H1 (cell line): Measurements from ENCODE around the gene SIX3. TPM values are rescaled to one million over a fixed set of nuclear protein-coding genes. Genes with fewer than 3 reads are reported as not detected.

Experiments used
- CTCF ChIA-PET: fragments of 300-600 bp; sonication (Branson Sonifier 250); formaldehyde crosslinking; loops from one replicate; lab custom pipeline; 2021; ENCODE audit not compliant: partially characterized antibody; lab: Charles Lee
- POLR2A ChIA-PET: fragments of 300-600 bp; sonication (Branson Sonifier 250); formaldehyde crosslinking; loops from one replicate; lab custom pipeline; 2021; ENCODE audit warnings: inconsistent platforms; ENCODE audit not compliant: partially characterized antibody; lab: Charles Lee
- DNase-seq, 2 experiments: peaks; one replicate each; pipeline versions ENCODE4 v3.0.0 to v3.0.0-alpha.2; 2010 to 2022; ENCODE audit warnings: low spot score in 2 of 2, low read depth in 1 of 2, mixed read lengths in 1 of 2
- FAIRE-seq: peaks from 2 replicates; lab custom pipeline; 2011; peaks lifted over from hg19 to GRCh38; lab: Jason Lieb, UNC
- H2AFZ ChIP-seq: 2 replicates; pipeline ENCODE4 v1.8.1; 2012; ENCODE audit warnings: low read length, inconsistent platforms
- H2AK5ac ChIP-seq: 2 replicates; pipeline ENCODE4 v1.6.1; 2013; ENCODE audit warnings: low read depth, low read length
- H2BK120ac ChIP-seq: replicated peaks from 2 replicates; pipeline ENCODE3; 2013; ENCODE audit warnings: low read depth, low read length, inconsistent platforms
- H2BK12ac ChIP-seq: 2 replicates; pipeline ENCODE4 v1.6.1; 2013; ENCODE audit warnings: low read depth, low read length
- H2BK15ac ChIP-seq: 2 replicates; pipeline ENCODE4 v1.6.1; 2013; ENCODE audit warnings: low read length
- H2BK20ac ChIP-seq: 2 replicates; pipeline ENCODE4 v1.6.1; 2013; ENCODE audit warnings: low read length
- H2BK5ac ChIP-seq: 2 replicates; pipeline ENCODE4 v1.6.1; 2013; ENCODE audit warnings: low read depth, low read length
- H3K14ac ChIP-seq: 2 replicates; pipeline ENCODE4 v1.6.1; 2013; ENCODE audit warnings: inconsistent platforms; ENCODE audit not compliant: insufficient read length
- H3K18ac ChIP-seq: 2 replicates; pipeline ENCODE4 v1.6.1; 2013; ENCODE audit warnings: low read length; ENCODE audit errors: extremely low read depth
- H3K23ac ChIP-seq: 2 replicates; pipeline ENCODE4 v1.6.1; 2013; ENCODE audit warnings: inconsistent platforms; ENCODE audit not compliant: insufficient read length
- H3K23me2 ChIP-seq: 2 replicates; pipeline ENCODE4 v1.6.1; 2013; ENCODE audit warnings: low read depth, low read length
- H3K27ac ChIP-seq: 2 replicates; pipeline ENCODE4 v1.6.1; 2011; ENCODE audit warnings: low read depth, low read length, inconsistent platforms
- H3K27me3 ChIP-seq, 4 experiments: replicated peaks in 1 of 4; 1 replicate in 1 of 4; 2 replicates in 3 of 4; pipeline versions ENCODE4 v1.6.1 to v1.8.1; 2011 to 2013; ENCODE audit warnings: low read length in 3 of 4, mild to moderate bottlenecking in 3 of 4, inconsistent platforms in 2 of 4, mixed read lengths in 2 of 4, moderate library complexity in 1 of 4; ENCODE audit not compliant: control insufficient read depth in 3 of 4, insufficient read depth in 3 of 4; ENCODE audit errors: extremely low read depth in 1 of 4
- H3K36me3 ChIP-seq, 4 experiments: 2 replicates each; pipeline versions ENCODE4 v1.6.1 to v1.8.1; 2011 to 2013; ENCODE audit warnings: mild to moderate bottlenecking in 4 of 4, low read length in 3 of 4, moderate library complexity in 2 of 4, control low read depth in 1 of 4, inconsistent platforms in 1 of 4; ENCODE audit not compliant: insufficient read depth in 4 of 4, control insufficient read depth in 2 of 4
- H3K4ac ChIP-seq: replicated peaks from 2 replicates; pipeline ENCODE3; 2013; ENCODE audit warnings: low read length, low read depth, mixed read lengths, inconsistent platforms; ENCODE audit not compliant: insufficient read length
- H3K4me1 ChIP-seq, 4 experiments: replicated peaks in 1 of 4; 1 replicate in 1 of 4; 2 replicates in 3 of 4; pipeline versions ENCODE4 v1.6.1 to v1.8.1; 2011 to 2013; ENCODE audit warnings: low read length in 3 of 4, inconsistent platforms in 2 of 4, mixed read lengths in 1 of 4; ENCODE audit not compliant: insufficient read depth in 4 of 4, control insufficient read depth in 3 of 4
- H3K4me2 ChIP-seq, 2 experiments: 2 replicates each; pipeline versions ENCODE4 v1.6.1 to v1.8.1; 2011 to 2013; ENCODE audit warnings: low read depth in 2 of 2, low read length in 2 of 2, control low read depth in 1 of 2, inconsistent platforms in 1 of 2, mild to moderate bottlenecking in 1 of 2; ENCODE audit not compliant: insufficient read depth in 1 of 2
- H3K4me3 ChIP-seq, 4 experiments: fragments of 200-600, 300-600 bp in 1 of 4; sonication (generic), shearing (Covaris generic), sonication (Bioruptor Twin) in 1 of 4; 2 replicates each; pipeline versions ENCODE4 v1.5.1 to v1.8.1; 2011 to 2016; ENCODE audit warnings: low read length in 4 of 4, low read depth in 3 of 4, control low read depth in 2 of 4, inconsistent platforms in 2 of 4, mild to moderate bottlenecking in 2 of 4, mixed read lengths in 1 of 4, moderate library complexity in 1 of 4; ENCODE audit not compliant: insufficient read depth in 2 of 4; ENCODE audit errors: extremely low read depth in 1 of 4
- H3K56ac ChIP-seq: replicated peaks from 2 replicates; pipeline ENCODE3; 2013; ENCODE audit warnings: low read depth, mild to moderate bottlenecking, mixed read lengths, low read length, inconsistent platforms; ENCODE audit not compliant: insufficient read length
- H3K79me1 ChIP-seq: 2 replicates; pipeline ENCODE4 v1.6.1; 2013; ENCODE audit warnings: low read depth, low read length, control low read depth
- H3K79me2 ChIP-seq, 2 experiments: 2 replicates each; pipeline versions ENCODE4 v1.6.1 to v1.8.1; 2012 to 2013; ENCODE audit warnings: low read length in 2 of 2, mild to moderate bottlenecking in 2 of 2, inconsistent platforms in 1 of 2; ENCODE audit not compliant: insufficient read depth in 2 of 2, control insufficient read depth in 1 of 2
- H3K9ac ChIP-seq, 4 experiments: replicated peaks in 1 of 4; 1 replicate in 1 of 4; 2 replicates in 3 of 4; pipeline versions ENCODE4 v1.6.1 to v1.8.1; 2011 to 2013; ENCODE audit warnings: low read depth in 3 of 4, low read length in 3 of 4, control low read depth in 2 of 4, mild to moderate bottlenecking in 2 of 4, moderate library complexity in 2 of 4, inconsistent platforms in 1 of 4; ENCODE audit errors: extremely low read depth in 1 of 4
- H3K9me3 ChIP-seq, 2 experiments: 2 replicates each; pipeline versions ENCODE4 v1.6.1 to v1.8.1; 2012 to 2013; ENCODE audit warnings: mild to moderate bottlenecking in 2 of 2, moderate library complexity in 2 of 2, control low read depth in 1 of 2, inconsistent platforms in 1 of 2, low read depth in 1 of 2, low read length in 1 of 2, mixed read lengths in 1 of 2; ENCODE audit not compliant: insufficient read depth in 2 of 2
- H4K20me1 ChIP-seq, 2 experiments: replicated peaks in 1 of 2; 2 replicates each; pipeline versions ENCODE3 to v1.8.1; 2011 to 2013; ENCODE audit warnings: inconsistent platforms in 2 of 2, low read length in 2 of 2, mild to moderate bottlenecking in 1 of 2; ENCODE audit not compliant: insufficient read depth in 2 of 2, control insufficient read depth in 1 of 2
- H4K5ac ChIP-seq: 2 replicates; pipeline ENCODE4 v1.6.1; 2013; ENCODE audit warnings: low read length, low read depth, mixed read lengths, inconsistent platforms; ENCODE audit not compliant: insufficient read length
- H4K8ac ChIP-seq: 2 replicates; pipeline ENCODE4 v1.8.0; 2013; ENCODE audit warnings: mild to moderate bottlenecking, moderate library complexity, low read length, inconsistent platforms; ENCODE audit not compliant: insufficient read depth; ENCODE audit errors: extremely low read depth
- H4K91ac ChIP-seq: replicated peaks from 2 replicates; pipeline ENCODE3; 2013; ENCODE audit warnings: low read length, mixed read lengths, inconsistent platforms; ENCODE audit not compliant: insufficient read length
- ASH2L ChIP-seq: fragments of 200-600, 300-600 bp; sonication (generic); IDR thresholded peaks from one replicate; pipeline ENCODE4 v1.7.1; 2017; ENCODE audit warnings: low read length
- BACH1 ChIP-seq: IDR thresholded peaks from 2 replicates; pipeline ENCODE4 v1.6.1; 2012; ENCODE audit warnings: low read length, improper control_type of control experiment
- CBX8 ChIP-seq: fragments of 300-800, 300-1000 bp; sonication (generic); IDR thresholded peaks from 2 replicates; pipeline ENCODE4 v1.7.1; 2016; ENCODE audit warnings: low read depth, low read length, borderline replicate concordance
- CREB1 ChIP-seq: IDR thresholded peaks from 2 replicates; pipeline ENCODE4 v1.6.1; 2012; ENCODE audit warnings: inconsistent platforms
- EP300 ChIP-seq, 2 experiments: IDR thresholded peaks; 1 replicate in 1 of 2; 2 replicates in 1 of 2; pipeline ENCODE4 v1.6.1; 2011 to 2012; ENCODE audit warnings: low read depth in 2 of 2, low read length in 2 of 2, mild to moderate bottlenecking in 2 of 2, borderline replicate concordance in 1 of 2, inconsistent platforms in 1 of 2, moderate library complexity in 1 of 2
- RFX5 ChIP-seq: IDR thresholded peaks from 2 replicates; pipeline ENCODE4 v1.6.1; 2011; ENCODE audit warnings: low read depth, low read length, improper control_type of control experiment, borderline replicate concordance
- RNF2 ChIP-seq: fragments of 200-900, 300-1000 bp; sonication (generic); IDR thresholded peaks from 2 replicates; pipeline ENCODE4 v1.7.1; 2016; ENCODE audit warnings: borderline replicate concordance, low read depth, mild to moderate bottlenecking, antibody characterized with exemption, low read length; ENCODE audit not compliant: poor library complexity, severe bottlenecking; ENCODE audit errors: missing control alignments
- SUZ12 ChIP-seq: fragments of 200-600 bp; sonication (generic); IDR thresholded peaks from 2 replicates; pipeline ENCODE4 v1.6.1; 2012; ENCODE audit warnings: mild to moderate bottlenecking, inconsistent platforms, low read length, moderate library complexity, mixed read lengths
- WGBS, 2 experiments: shearing (Covaris generic) in 1 of 2; methylation state at CpG; one replicate each; pipeline versions ENCODE4 v1.1.6 to v1.1.7; 2013 to 2015; ENCODE audit warnings: low lambda C conversion rate in 2 of 2, mixed read lengths in 2 of 2, inconsistent platforms in 1 of 2, low coverage in 1 of 2, missing lambda C conversion rate in 1 of 2; ENCODE audit not compliant: insufficient replicate concordance in 2 of 2, insufficient coverage in 1 of 2, insufficient read length in 1 of 2; ENCODE audit errors: extremely low coverage in 1 of 2, missing lambda C conversion rate in 1 of 2; 5-methylcytosine and 5-hydroxymethylcytosine counted together
- polyA plus RNA-seq, 7 experiments: library from polyadenylated mRNA; depleted of rRNA in 3 of 7; stranded (reverse) in 5 of 7; unstranded in 2 of 7; fragments of >200 nt in 5 of 7; fragments of 200-250 nt in 2 of 7; gene quantifications; 1 replicate in 5 of 7; 2 replicates in 1 of 7; 4 replicates in 1 of 7; pipeline versions ENCODE4 v1.2.1 to v1.2.3, GENCODE V29; 2011 to 2013; ENCODE audit warnings: missing spikeins in 2 of 7, mixed read lengths in 2 of 7
- total RNA-seq: library from RNA; stranded (reverse); fragmentation: NEBNext Ultra II Directional; extraction: Animal tissue kit (Norgen Biotek cat#: 25700); gene quantifications from 2 replicates; pipeline ENCODE4 v1.2.1, GENCODE V29; 2021

Gene SIX3
- total and polyA plus RNA-seq, 2 of the 8 experiments (the other 6 are each of a cell fraction or from before 2014, with no cell fraction given), result 0.02 to 0.19 TPM

DNA sequence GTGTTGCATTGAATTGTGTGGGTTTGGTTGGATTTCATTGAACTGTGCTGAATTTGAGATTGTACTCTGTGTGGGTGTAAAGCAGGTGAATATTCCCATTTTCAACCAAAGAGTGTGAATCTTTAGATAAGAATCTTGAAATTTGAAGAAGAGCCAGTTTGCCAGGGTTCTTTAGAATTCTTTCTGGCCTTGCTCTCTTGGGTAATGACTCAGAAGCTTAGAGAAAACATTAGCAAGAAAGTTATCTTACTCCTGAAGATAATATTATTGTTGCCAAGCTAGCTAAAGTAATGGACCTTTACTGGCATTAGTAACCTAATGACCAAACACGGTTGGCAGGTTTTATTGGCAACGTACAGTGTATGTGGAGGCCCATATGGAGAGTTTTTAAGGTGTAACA is 46.4 kb upstream of the SIX3 start:
- no peaks in the 10 kb centered on the region for H3K27me3 ChIP-seq
- POLR2A ChIA-PET, result no interaction called here

More for the DNA sequence above, 46.4 kb upstream of the SIX3 start:
- CTCF ChIA-PET, result interaction anchor here (0.6 to 3.4 kb wide), 2 partner anchors 17 to 48 kb away, joined by 4 to 10 read pairs; no protein-coding TSS in a partner anchor
- WGBS, 2 experiments, result 86% methylated on average over 2 of the region's 2 CpGs; no CpG with 5 or more reads in 1 of the 2 experiments
- H2BK5ac ChIP-seq, result no peak overlapping the region
- peaks cover 9 to 14% of the 10 kb centered on the region in 2 experiments for H3K9me3 ChIP-seq
- no peaks in the 10 kb centered on the region for H3K36me3 ChIP-seq
- H3K4me3 ChIP-seq, result no peak overlapping the region
- no peak for FAIRE-seq
- no peak overlapping the region for H3K9ac ChIP-seq
- no peaks in the 10 kb centered on the region for H4K20me1 ChIP-seq
- H3K23me2 ChIP-seq, result no peaks in the 10 kb centered on the region
- no peaks in the 10 kb centered on the region for H3K79me1 ChIP-seq
- H2AFZ ChIP-seq, result no peak overlapping the region
- H2BK15ac ChIP-seq, result no peak overlapping the region
- H3K27ac ChIP-seq, result no peak overlapping the region
- H3K4me1 ChIP-seq, result no peaks in the 10 kb centered on the region
- H3K14ac ChIP-seq, result no peak overlapping the region
- no peak overlapping the region for H3K18ac ChIP-seq
- H4K5ac ChIP-seq, result no peak overlapping the region
- H3K56ac ChIP-seq, result no peak overlapping the region
- no peak for DNase-seq
- no peak overlapping the region for H2AK5ac ChIP-seq
- no peak overlapping the region for H3K23ac ChIP-seq
- H2BK20ac ChIP-seq, result no peak overlapping the region
- no peak overlapping the region for H2BK120ac ChIP-seq
- H3K79me2 ChIP-seq, result no peaks in the 10 kb centered on the region
- H3K4me2 ChIP-seq, result no peak overlapping the region
- H4K8ac ChIP-seq, result no peak overlapping the region
- TF ChIP-seq EP300 (IDR thresholded peaks at IDR 0.05; ENCODE audit: borderline replicate concordance in 1 of 2, low read depth in 2 of 2, low read length in 2 of 2) (no peak), CBX8 (no peak), RFX5 (no peak), RNF2 (no peak), ASH2L (no peak), SUZ12 (no peak), CREB1 (no peak), BACH1 (no peak)
- no peak overlapping the region for H2BK12ac ChIP-seq
- no peak overlapping the region for H3K4ac ChIP-seq
- no peak overlapping the region for H4K91ac ChIP-seq
